Gastroesophageal sphincter (tissue), 3 donors: Measurements from ENCODE around the gene HIC2.
"Not testable (repeated sequence)": the region's sequence is repeated elsewhere in the genome, so short reads cannot be mapped to it uniquely, and the experiment has no call there.

Experiments
- EP300 ChIP-seq: sonication (generic); formaldehyde crosslinking; IDR thresholded peaks from one replicate; pipeline ENCODE4 v1.6.1; 2017; ENCODE audit warnings: antibody characterized with exemption, mild to moderate bottlenecking
- POLR2A ChIP-seq, 2 donors: fragments of 450-650 bp; IDR thresholded peaks; one replicate each; pipeline ENCODE4 v1.6.1; 2017; ENCODE audit warnings: antibody characterized with exemption in 2 of 2, mild to moderate bottlenecking in 2 of 2, moderate library complexity in 1 of 2
- POLR2AphosphoS5 ChIP-seq: sonication (generic); formaldehyde crosslinking; IDR thresholded peaks from one replicate; pipeline ENCODE4 v1.6.1; 2017; ENCODE audit warnings: antibody characterized with exemption
- TF ChIP-seq, protein P1 (sequence below), 4 experiments: fragments of 200-600 bp in 2 of 4; fragments of 450-650 bp in 2 of 4; sonication (generic) in 1 of 4; IDR thresholded peaks; one replicate each; pipeline ENCODE4 v1.5.1; 2017 to 2019; ENCODE audit warnings: antibody characterized with exemption in 4 of 4, mild to moderate bottlenecking in 2 of 4, moderate library complexity in 2 of 4

GRCh38 chr22:21440676-21441075, 23.5 kb downstream of the HIC2 start:
- TF ChIP-seq EP300; POLR2AphosphoS5; POLR2A (IDR thresholded peaks at IDR 0.05): not testable (repeated sequence)
- TF ChIP-seq, protein P1, sequence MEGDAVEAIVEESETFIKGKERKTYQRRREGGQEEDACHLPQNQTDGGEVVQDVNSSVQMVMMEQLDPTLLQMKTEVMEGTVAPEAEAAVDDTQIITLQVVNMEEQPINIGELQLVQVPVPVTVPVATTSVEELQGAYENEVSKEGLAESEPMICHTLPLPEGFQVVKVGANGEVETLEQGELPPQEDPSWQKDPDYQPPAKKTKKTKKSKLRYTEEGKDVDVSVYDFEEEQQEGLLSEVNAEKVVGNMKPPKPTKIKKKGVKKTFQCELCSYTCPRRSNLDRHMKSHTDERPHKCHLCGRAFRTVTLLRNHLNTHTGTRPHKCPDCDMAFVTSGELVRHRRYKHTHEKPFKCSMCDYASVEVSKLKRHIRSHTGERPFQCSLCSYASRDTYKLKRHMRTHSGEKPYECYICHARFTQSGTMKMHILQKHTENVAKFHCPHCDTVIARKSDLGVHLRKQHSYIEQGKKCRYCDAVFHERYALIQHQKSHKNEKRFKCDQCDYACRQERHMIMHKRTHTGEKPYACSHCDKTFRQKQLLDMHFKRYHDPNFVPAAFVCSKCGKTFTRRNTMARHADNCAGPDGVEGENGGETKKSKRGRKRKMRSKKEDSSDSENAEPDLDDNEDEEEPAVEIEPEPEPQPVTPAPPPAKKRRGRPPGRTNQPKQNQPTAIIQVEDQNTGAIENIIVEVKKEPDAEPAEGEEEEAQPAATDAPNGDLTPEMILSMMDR (IDR thresholded peaks at IDR 0.05) = not testable (repeated sequence)
